Adrenal gland (tissue), 12 donors: ENCODE measurements around the gene KRT26. TPM values are rescaled to one million over a fixed set of nuclear protein-coding genes. Genes with fewer than 3 reads are reported as not detected.

Experiments
- DNase-seq, 7 donors: peaks; one replicate each; pipeline ENCODE4 v3.0.0-alpha.2; 2019 to 2020
- H3K27ac ChIP-seq, 5 donors: fragments of 200-600 bp; sonication (generic) in 4 of 5; 1 replicate in 3 of 5; 2 replicates in 2 of 5; pipeline versions ENCODE4 v1.5.1 to v1.8.0; 2016 to 2020; ENCODE audit warnings: mild to moderate bottlenecking in 1 of 5
- H3K27me3 ChIP-seq: fragments of 200-600 bp; 2 replicates; pipeline ENCODE4 v1.8.0; 2021
- H3K36me3 ChIP-seq, 2 donors: fragments of 200-600 bp; replicated peaks in 1 of 2; 1 replicate in 1 of 2; 2 replicates in 1 of 2; pipeline versions ENCODE4 v1.5.1 to v1.8.0; 2018 to 2022
- H3K4me1 ChIP-seq, 2 donors: fragments of 200-600 bp; replicated peaks in 1 of 2; 1 replicate in 1 of 2; 2 replicates in 1 of 2; pipeline versions ENCODE4 v1.5.1 to v1.8.0; 2018 to 2021
- H3K4me3 ChIP-seq, 4 donors: fragments of 200-600 bp; sonication (generic) in 3 of 4; one replicate each; pipeline ENCODE4 v1.5.1; 2016 to 2018
- H3K9me3 ChIP-seq, 3 donors: fragments of 200-600 bp; sonication (generic) in 1 of 3; replicated peaks in 1 of 3; 1 replicate in 2 of 3; 2 replicates in 1 of 3; pipeline versions ENCODE4 v1.5.1 to v1.8.0; 2016 to 2021
- POLR2A ChIP-seq, 2 donors: fragments of 450-650 bp; IDR thresholded peaks; one replicate each; pipeline ENCODE4 v1.6.1; 2017; ENCODE audit warnings: antibody characterized with exemption in 2 of 2, mild to moderate bottlenecking in 2 of 2, moderate library complexity in 1 of 2
- WGBS, 4 donors: extraction: QIAGEN DNeasy Blood & Tissue Kit in 2 of 4; methylation state at CpG; one replicate each; pipeline versions ENCODE4 v1.1.5 to v1.1.7; 2013 to 2017; 5-methylcytosine and 5-hydroxymethylcytosine counted together
- intact Hi-C, 2 donors: fragments of 100-400 bp; cut with DNase I; formaldehyde crosslinking; loops; one replicate each; pipeline versions ENCODE4 v1.14.1 to v1.15.0; 2022 to 2023
- polyA plus RNA-seq, 3 donors: library from polyadenylated mRNA; stranded (reverse); fragments of 200-250 nt in 2 of 3; fragments of 350-450 nt in 1 of 3; fragmentation: Illumina TruSeq in 1 of 3; extraction: RNeasy Lipid Tissue Mini Kit (QIAGEN cat#74804) in 1 of 3; gene quantifications; one replicate each; pipeline ENCODE4 v1.2.3, GENCODE V29; 2013 to 2014
- total RNA-seq, 9 donors: library from RNA; depleted of rRNA in 4 of 9; stranded (reverse); fragments of >200 nt in 4 of 9; fragments of 120-200 nt in 1 of 9; fragmentation: NEBNext Ultra II Directional in 1 of 9; extraction: Animal tissue kit (Norgen Biotek cat#: 25700) in 1 of 9; gene quantifications; one replicate each; pipeline versions ENCODE4 v1.1.0 to v1.2.4, GENCODE V29; 2013 to 2023
- TF ChIP-seq, protein P1 (sequence below), 6 experiments: fragments of 450-650 bp in 4 of 6; fragments of 200-600 bp in 2 of 6; sonication (generic) in 1 of 6; IDR thresholded peaks; 1 replicate in 5 of 6; 2 replicates in 1 of 6; pipeline versions ENCODE4 v1.5.1 to v1.8.0; 2016 to 2021; ENCODE audit warnings: antibody characterized with exemption in 6 of 6, mild to moderate bottlenecking in 2 of 6, moderate library complexity in 1 of 6
- donor health status: healthy with polysubstance abuse.
- donor health status: Bipolar disorder and iron deficiency.
- donor health status: DM: yes; HTN: yes; CAD: no.
- donor health status: DM: no; HTN: no; CAD: no.
- donor health status: DM: no; HTN: no; CAD: no.
- donor health status: DM: yes; HTN: yes; CAD: no.

Gene KRT26
- total and polyA plus RNA-seq, 12 donors = not detected

DNA sequence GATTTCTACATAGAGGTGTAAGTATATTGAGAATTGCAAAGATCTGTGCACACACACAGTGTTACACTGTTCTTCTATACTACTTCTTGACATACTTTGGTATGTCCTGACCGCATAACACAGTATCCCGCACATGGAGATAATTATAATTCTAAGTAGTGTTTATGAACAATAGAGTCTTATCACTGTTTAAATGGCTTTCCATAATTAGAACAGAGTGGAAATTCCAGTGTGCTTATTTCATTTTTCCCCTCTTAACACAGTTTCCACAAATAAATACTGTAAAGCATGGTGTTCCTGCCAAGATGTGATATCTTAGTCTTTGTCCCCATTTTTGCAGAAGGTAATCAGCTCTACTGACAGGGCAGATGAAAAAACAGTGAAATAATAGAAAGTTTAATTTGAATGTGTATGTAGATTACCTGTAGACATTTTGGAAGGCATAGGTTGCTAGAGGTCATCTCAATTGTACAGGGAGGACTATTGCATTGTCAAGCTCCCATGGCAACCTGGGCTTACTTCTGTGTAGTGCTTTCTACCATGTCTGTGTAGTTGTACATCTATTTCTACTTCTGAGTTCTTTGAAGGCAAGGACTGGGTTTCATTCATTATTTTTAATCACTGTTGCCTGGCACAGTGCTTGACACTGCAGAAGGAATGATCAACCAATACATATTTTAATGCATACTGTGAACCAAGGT lies 37.9 kb upstream of the KRT26 start:
- Histone ChIP-seq H3K9me3 (no peaks in the 10 kb centered on the region), H3K27me3 (peaks cover 47% of the 10 kb centered on the region), H3K4me3 (no peak overlapping the region), H3K4me1 (no peaks in the 10 kb centered on the region), H3K27ac (no peak overlapping the region), H3K36me3 (no peaks in the 10 kb centered on the region)
- no peak for TF ChIP-seq POLR2A (IDR thresholded peaks at IDR 0.05)
- TF ChIP-seq, protein P1, sequence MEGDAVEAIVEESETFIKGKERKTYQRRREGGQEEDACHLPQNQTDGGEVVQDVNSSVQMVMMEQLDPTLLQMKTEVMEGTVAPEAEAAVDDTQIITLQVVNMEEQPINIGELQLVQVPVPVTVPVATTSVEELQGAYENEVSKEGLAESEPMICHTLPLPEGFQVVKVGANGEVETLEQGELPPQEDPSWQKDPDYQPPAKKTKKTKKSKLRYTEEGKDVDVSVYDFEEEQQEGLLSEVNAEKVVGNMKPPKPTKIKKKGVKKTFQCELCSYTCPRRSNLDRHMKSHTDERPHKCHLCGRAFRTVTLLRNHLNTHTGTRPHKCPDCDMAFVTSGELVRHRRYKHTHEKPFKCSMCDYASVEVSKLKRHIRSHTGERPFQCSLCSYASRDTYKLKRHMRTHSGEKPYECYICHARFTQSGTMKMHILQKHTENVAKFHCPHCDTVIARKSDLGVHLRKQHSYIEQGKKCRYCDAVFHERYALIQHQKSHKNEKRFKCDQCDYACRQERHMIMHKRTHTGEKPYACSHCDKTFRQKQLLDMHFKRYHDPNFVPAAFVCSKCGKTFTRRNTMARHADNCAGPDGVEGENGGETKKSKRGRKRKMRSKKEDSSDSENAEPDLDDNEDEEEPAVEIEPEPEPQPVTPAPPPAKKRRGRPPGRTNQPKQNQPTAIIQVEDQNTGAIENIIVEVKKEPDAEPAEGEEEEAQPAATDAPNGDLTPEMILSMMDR (IDR thresholded peaks at IDR 0.05) = no peak
- 58 to 75% (median 62%) methylated on average over 2 of the region's 2 CpGs for WGBS, 4 donors
- no peak for DNase-seq
- intact Hi-C loops = loop anchor here in 1 of 2 donors (10.0 kb wide), 1 partner anchor 845 kb away; no protein-coding TSS in a partner anchor

GRCh38 chr17:40806131-40806530 lies 34.1 kb upstream of the KRT26 start:
- DNase-seq = no peak
- Histone ChIP-seq H3K4me1 (no peaks in the 10 kb centered on the region), H3K27me3 (peaks cover 55% of the 10 kb centered on the region), H3K9me3 (no peaks in the 10 kb centered on the region), H3K4me3 (no peak overlapping the region), H3K36me3 (no peaks in the 10 kb centered on the region), H3K27ac (no peak overlapping the region)
- TF ChIP-seq POLR2A (IDR thresholded peaks at IDR 0.05) = no peak
- TF ChIP-seq, protein P1 (IDR thresholded peaks at IDR 0.05) = no peak
- 63 to 73% (median 71%) methylated on average over 3 of the region's 3 CpGs for WGBS, 4 donors
- intact Hi-C loops = loop anchor here in 1 of 2 donors (10.0 kb wide), 1 partner anchor 849 kb away; no protein-coding TSS in a partner anchor

DNA sequence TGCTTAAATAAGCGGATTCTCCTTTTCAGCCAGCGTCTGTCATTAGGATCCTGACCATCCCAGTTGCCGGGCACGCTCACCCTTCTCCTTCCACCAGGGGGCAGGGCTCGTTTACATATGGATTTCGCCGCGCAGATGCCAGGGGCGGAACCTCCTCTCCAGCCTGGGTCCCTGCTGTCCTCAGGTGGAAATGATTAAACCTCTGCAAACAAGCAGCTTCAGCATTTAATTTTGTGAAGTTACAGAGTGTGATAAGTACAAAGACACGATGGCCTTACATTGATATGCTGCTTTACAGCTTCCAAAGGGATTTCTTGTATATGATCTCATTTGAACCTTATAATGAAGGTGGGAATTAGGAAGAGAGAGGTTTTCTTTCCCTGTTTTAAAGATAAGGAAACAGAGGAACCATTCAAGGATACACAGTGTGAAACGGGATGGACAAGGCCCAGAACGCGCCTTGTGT lies 31.6 kb upstream of the KRT26 start:
- H3K27ac ChIP-seq = no peak overlapping the region
- 10 to 12% (median 12%) methylated on average over 13 of the region's 13 CpGs for WGBS, 4 donors
- no peak overlapping the region for H3K4me3 ChIP-seq
- no peaks in the 10 kb centered on the region for H3K4me1 ChIP-seq
- TF ChIP-seq, protein P1 (IDR thresholded peaks at IDR 0.05) = peak; percentile 70 to 82 (median 78)
- TF ChIP-seq POLR2A (IDR thresholded peaks at IDR 0.05) = no peak
- H3K36me3 ChIP-seq = no peaks in the 10 kb centered on the region
- no peaks in the 10 kb centered on the region for H3K9me3 ChIP-seq
- intact Hi-C loops = loop anchor here (5.0 to 10.0 kb wide), 2 partner anchors 851 to 864 kb away; no protein-coding TSS in a partner anchor
- peaks cover 55% of the 10 kb centered on the region for H3K27me3 ChIP-seq
- peak; percentile 66 to 88 (median 77) for DNase-seq

- H3K27ac ChIP-seq = no peak overlapping the region
- H3K4me3 ChIP-seq = no peak overlapping the region
- peaks cover 42% of the 10 kb centered on the region for H3K27me3 ChIP-seq
- intact Hi-C loops = loop anchor here (5.0 to 10.0 kb wide), 2 partner anchors 854 to 866 kb away; no protein-coding TSS in a partner anchor
- no peaks in the 10 kb centered on the region for H3K36me3 ChIP-seq
- H3K9me3 ChIP-seq = no peaks in the 10 kb centered on the region
- 46 to 57% (median 51%) methylated on average over 2 of the region's 2 CpGs for WGBS, 4 donors
- no peak for DNase-seq
- no peak for TF ChIP-seq POLR2A (IDR thresholded peaks at IDR 0.05)
- TF ChIP-seq, protein P1 (IDR thresholded peaks at IDR 0.05) = no peak
- H3K4me1 ChIP-seq = no peaks in the 10 kb centered on the region
Measured at GRCh38 chr17:40801157-40801556, 29.2 kb upstream of the KRT26 start.
